ENCODE results near the gene PTAFR.

The PTAFR gene

DNA sequence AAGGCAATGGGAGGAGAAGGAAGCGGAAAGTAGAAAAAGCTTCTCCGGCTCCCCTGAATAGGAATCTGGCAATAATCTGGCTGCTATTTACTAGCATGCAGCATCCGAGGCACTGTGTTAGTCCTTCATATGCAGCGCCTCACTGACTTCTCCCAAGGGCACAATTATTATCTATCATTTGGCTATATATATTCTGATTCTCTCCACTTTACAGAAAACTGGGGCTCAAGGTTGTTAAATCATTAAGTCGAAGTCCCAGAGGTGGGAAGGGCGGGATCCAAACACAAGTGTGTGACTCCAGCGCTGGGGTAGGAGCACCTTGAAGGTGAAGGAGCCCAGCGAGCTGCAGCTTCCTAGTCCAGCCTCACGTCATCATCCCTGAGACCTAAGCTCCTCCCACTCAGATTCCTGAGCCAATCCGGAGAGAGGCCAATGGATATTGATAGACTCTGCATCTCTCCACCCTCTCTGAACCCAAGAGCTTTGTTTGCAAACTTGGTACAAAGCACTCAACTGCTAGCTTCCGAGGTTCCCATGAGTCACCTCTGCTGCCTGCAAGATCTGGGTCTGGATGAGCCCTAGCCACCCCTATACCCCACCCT lies 71.5 kb downstream of the PTAFR start:
- Histone ChIP-seq H3K27me3 (ENCODE audit: control insufficient read depth in 2 of 2, insufficient read depth in 2 of 2, low read length in 2 of 2) (no peaks in the 10 kb centered on the region), H3K27ac (ENCODE audit: low read depth in 2 of 2, low read length in 2 of 2) (peak overlapping the region; percentile 40 to 67), H3K4me3 (ENCODE audit: low read length in 2 of 2) (peak overlapping the region; percentile 45 to 60), H3K36me3 (ENCODE audit: control insufficient read depth in 2 of 2, insufficient read depth in 2 of 2, low read length in 2 of 2) (no peaks in the 10 kb centered on the region), H3K9ac (ENCODE audit: low read depth in 1 of 2, low read length in 2 of 2) (peak overlapping the region; percentile 52 to 56), H3K9me3 (ENCODE audit: control insufficient read depth in 2 of 2, low read length in 2 of 2) (no peaks in the 10 kb centered on the region), H3K4me1 (ENCODE audit: control insufficient read depth in 2 of 2, insufficient read depth in 2 of 2, low read length in 2 of 2) (peaks cover 0 to 6% of the 10 kb centered on the region in 2 donors)

DNA sequence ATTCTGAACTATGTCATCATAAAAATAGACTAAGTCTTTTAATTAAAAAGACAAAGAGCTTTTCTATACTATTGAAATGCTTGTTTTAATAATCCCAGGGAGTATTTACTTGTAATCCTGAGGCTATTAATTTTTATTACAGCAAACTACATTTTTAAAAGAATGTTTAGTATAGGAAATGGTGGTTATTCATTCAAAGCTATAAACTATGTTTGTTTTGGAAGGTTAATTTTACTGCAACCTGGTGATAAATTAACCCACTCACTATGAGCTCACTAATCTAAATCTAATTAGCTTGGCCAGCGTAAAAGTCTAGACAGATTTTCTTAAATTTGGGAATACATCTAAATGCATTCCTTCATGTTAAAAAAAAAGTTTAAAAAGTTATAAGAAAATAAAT lies 74.3 kb downstream of the PTAFR start:
- H3K9ac ChIP-seq (ENCODE audit: low read depth in 1 of 2, low read length in 2 of 2): no peak overlapping the region

DNA sequence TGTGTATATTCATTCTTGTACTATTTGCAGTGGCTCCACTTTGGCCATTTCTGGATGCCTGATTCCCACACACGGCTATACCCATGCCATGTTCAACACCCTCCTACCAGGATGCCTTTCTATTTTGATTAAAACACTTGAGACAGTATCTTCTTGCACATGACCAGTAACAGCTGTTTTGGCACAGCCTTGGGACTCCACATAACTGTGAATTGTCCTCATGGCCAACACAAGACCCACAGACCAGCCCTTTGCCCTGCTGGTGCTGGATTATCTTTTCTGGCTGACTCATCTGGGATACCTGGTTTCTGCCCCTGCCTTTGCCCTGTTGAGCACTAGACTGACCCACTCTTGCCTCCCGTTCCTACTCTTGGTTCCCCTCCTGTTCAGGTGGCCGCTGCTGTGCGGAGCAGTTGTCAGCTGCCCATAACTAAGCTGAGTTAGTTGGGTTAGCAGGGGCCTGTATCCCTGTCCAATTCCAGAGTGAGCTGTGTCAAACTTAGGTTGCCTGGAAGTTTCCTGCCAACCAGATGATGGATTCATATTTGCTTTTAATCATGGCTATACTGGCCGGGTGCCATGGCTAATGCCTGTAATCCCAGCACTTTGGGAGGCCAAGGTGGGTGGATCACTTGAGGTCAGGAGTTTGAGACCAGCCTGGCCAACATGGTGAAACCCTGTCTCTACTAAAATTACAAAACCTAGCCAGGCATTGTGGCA lies 77.3 kb downstream of the PTAFR start:
- no peaks in the 10 kb centered on the region for H3K4me1 ChIP-seq (ENCODE audit: control insufficient read depth in 2 of 2, insufficient read depth in 2 of 2, low read length in 2 of 2)
- H3K27ac ChIP-seq (ENCODE audit: low read depth in 2 of 2, low read length in 2 of 2): no peak overlapping the region
- no peaks in the 10 kb centered on the region for H3K36me3 ChIP-seq (ENCODE audit: control insufficient read depth in 2 of 2, insufficient read depth in 2 of 2, low read length in 2 of 2)
- no peaks in the 10 kb centered on the region for H3K27me3 ChIP-seq (ENCODE audit: control insufficient read depth in 2 of 2, insufficient read depth in 2 of 2, low read length in 2 of 2)
- no peak overlapping the region for H3K4me3 ChIP-seq (ENCODE audit: low read length in 2 of 2)
- no peak overlapping the region for H3K9ac ChIP-seq (ENCODE audit: low read depth in 1 of 2, low read length in 2 of 2)
- no peaks in the 10 kb centered on the region for H3K9me3 ChIP-seq (ENCODE audit: control insufficient read depth in 2 of 2, low read length in 2 of 2)

More for the DNA sequence above, 74.3 kb downstream of the PTAFR start:
- H3K36me3 ChIP-seq (ENCODE audit: control insufficient read depth in 2 of 2, insufficient read depth in 2 of 2, low read length in 2 of 2): no peaks in the 10 kb centered on the region
- H3K4me3 ChIP-seq (ENCODE audit: low read length in 2 of 2): no peak overlapping the region
- no peak overlapping the region for H3K27ac ChIP-seq (ENCODE audit: low read depth in 2 of 2, low read length in 2 of 2)
- no peaks in the 10 kb centered on the region for H3K27me3 ChIP-seq (ENCODE audit: control insufficient read depth in 2 of 2, insufficient read depth in 2 of 2, low read length in 2 of 2)
- no peaks in the 10 kb centered on the region for H3K9me3 ChIP-seq (ENCODE audit: control insufficient read depth in 2 of 2, low read length in 2 of 2)
- H3K4me1 ChIP-seq (ENCODE audit: control insufficient read depth in 2 of 2, insufficient read depth in 2 of 2, low read length in 2 of 2): peaks cover 0 to 6% of the 10 kb centered on the region in 2 donors

Measured in mucosa of rectum (tissue), 2 donors.